D721Med (cell line): ENCODE data around the gene PRSS57.
"Not testable (repeated sequence)": the region's sequence is repeated elsewhere in the genome, so short reads cannot be mapped to it uniquely, and the experiment has no call there.

ENCODE experiments used
- DNase-seq: peaks from one replicate; pipeline ENCODE4 v3.0.0; 2011; ENCODE audit warnings: low spot score; ENCODE audit not compliant: insufficient read length
- FAIRE-seq: peaks from 2 replicates; lab custom pipeline; 2011; peaks lifted over from hg19 to GRCh38; lab: Jason Lieb, UNC
- TF ChIP-seq, protein P1 (sequence below): IDR thresholded peaks from 2 replicates; pipeline ENCODE4 v1.5.1; 2012; ENCODE audit warnings: mild to moderate bottlenecking, control low read depth; ENCODE audit not compliant: insufficient read depth; ENCODE audit errors: missing control alignments

Gene PRSS57

DNA sequence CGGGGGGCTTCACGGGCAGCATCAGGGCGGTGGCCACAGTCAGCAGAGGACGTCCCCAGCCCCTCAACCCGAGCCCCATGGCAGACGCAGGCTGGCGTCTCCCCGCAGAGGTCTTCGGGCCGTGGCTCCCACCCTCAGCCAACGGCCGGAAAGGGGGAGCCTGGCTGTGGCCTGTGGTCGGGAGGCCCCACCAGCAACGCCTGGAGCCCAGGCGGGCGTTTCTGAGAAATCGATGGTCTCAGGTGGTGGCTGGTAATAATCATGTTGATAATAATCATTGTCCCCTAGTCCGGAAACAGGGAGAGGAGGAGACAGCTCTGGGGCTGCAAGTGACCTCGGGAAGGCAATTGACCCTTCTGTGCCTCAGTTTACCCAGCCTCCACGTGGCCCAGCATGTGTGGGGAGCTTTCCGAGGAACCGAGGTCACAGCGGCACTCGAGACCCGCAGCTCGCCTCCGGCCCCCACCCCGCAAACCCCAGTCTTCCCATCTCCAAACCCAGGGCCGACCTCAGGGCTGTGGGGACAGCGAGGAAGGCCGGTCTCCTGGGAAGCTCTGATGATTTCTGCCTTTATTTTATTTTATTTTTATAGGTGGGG, at the start of gene PRSS57:
TSS of gene PRSS57 (minus strand) at position 101 of the 598 bp plus-strand sequence. CDS start at position 79, 22 bp downstream.
- FAIRE-seq (no peak), DNase-seq (no peak)
- TF ChIP-seq, protein P1, sequence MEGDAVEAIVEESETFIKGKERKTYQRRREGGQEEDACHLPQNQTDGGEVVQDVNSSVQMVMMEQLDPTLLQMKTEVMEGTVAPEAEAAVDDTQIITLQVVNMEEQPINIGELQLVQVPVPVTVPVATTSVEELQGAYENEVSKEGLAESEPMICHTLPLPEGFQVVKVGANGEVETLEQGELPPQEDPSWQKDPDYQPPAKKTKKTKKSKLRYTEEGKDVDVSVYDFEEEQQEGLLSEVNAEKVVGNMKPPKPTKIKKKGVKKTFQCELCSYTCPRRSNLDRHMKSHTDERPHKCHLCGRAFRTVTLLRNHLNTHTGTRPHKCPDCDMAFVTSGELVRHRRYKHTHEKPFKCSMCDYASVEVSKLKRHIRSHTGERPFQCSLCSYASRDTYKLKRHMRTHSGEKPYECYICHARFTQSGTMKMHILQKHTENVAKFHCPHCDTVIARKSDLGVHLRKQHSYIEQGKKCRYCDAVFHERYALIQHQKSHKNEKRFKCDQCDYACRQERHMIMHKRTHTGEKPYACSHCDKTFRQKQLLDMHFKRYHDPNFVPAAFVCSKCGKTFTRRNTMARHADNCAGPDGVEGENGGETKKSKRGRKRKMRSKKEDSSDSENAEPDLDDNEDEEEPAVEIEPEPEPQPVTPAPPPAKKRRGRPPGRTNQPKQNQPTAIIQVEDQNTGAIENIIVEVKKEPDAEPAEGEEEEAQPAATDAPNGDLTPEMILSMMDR: no peak

DNA sequence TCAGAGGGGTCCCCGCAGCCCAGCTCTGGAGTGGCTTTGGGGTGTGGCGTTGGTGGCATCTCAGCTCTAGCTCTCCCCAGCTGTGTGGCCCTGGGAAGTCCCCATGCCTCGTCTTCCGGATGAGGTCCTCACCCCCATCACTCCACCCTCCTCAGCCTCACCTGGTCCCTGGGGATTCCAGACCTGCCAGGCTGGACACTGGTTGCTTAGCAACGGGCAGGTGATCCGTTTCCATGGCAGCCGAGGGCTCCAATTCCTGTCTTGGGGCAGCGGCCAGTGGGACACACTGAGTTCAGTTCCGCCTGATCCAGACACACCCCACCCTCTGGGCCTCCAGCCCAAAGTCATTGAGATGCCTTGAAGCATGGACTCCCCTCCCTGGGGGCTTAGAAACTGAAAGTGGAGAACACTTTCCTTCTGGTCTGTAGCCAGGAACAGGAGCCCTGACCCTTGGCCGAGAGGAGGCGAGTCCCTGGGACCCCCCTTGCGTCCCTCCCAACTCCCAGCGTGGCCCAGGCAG, 48.0 kb upstream of the PRSS57 start:
- no peak for FAIRE-seq
- TF ChIP-seq, protein P1: no peak
- no peak for DNase-seq

DNA sequence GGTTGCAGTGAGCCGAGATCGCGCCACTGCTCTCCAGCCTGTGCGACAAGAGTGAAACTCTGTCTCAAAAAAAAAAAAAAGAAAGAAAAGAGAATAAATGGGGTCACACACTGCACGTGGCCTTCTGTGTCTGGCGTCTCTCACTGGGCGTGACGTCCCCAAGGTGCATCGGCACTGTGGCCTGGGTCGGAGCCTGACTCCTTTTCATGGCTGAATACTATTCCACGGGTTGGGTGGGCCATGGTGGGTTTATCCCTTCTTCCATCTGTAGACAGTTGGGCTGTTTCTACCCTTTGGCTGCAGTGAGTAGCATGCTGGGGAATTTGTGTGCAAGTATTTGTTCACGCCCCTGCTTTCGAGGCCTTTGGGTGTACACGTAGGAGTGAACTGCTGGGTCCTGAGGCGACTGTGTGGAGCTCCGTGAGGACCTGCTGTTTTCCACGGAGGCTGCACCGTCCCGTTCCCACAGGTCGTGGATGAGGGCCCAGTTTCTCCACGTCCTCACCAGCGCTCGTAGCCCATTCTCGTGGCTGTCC, 47.4 kb upstream of the PRSS57 start:
- TF ChIP-seq, protein P1: no peak
- FAIRE-seq: no peak

DNA sequence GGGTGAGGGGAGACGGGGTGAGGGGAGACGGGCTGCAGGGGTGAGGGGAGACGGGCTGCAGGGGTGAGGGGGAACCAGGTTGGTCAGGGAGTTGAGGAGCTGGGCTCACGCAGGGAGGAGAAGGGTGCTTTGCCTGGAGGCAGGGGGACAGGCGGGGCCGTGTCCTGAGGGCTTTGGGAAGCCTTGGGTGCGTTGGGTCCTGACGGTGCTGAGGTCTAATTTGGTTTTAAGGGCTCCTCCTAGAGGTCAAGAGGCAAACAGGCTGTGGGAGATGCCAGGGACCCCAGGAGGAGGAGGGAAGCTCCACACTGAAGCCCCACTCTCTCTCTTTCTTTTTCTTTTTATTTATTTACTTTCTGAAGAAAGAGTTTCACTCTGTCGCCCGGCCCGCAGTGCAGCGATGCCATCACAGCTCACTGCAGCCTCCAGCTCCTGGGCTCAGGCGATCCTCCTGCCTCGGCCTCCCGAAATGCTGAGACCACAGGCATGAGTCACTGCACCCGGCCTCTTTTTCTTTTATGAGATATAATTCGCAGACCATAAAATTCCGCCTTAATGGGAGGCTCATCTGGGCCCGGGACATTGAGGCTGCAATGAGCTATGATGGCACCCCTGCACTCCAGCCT, 46.4 kb upstream of the PRSS57 start:
- DNase-seq: no peak
- FAIRE-seq: no peak
- TF ChIP-seq, protein P1: peak; percentile 27

More for the DNA sequence above, 47.4 kb upstream of the PRSS57 start:
- DNase-seq: no peak

DNA sequence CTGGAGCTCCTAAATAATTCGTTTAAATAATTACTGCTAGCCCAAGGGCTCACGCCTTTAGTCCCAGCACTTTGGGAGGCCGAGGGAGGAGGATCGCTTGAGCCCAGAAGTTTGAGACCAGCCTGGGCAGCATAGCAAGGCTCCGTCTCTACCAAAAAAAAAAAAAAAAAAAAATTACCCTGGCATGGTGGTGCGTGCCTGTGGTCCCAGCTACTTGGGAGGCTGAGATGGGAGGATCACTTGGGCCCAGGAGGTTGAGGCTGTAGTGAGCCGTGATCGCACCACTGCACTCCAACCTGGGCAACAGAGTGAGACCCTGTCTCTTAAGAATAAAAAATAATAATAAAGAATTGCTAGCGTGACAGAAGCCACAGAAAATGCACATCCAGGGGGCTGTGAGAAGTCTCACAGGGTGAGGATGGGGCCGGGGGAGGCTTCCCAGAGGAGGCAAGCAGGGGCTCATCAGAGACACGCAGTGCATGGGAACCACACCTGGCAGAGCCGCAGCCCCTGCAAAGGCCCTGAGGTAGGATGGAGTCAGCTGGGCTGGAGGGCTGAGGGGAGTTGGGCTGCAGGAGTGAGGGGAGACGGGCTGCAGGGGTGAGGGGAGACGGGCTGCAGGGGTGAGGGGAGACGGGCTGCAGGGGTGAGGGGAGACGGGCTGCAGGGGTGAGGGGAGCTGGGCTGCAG, 45.7 kb upstream of the PRSS57 start:
- not testable (repeated sequence) for DNase-seq, FAIRE-seq

DNA sequence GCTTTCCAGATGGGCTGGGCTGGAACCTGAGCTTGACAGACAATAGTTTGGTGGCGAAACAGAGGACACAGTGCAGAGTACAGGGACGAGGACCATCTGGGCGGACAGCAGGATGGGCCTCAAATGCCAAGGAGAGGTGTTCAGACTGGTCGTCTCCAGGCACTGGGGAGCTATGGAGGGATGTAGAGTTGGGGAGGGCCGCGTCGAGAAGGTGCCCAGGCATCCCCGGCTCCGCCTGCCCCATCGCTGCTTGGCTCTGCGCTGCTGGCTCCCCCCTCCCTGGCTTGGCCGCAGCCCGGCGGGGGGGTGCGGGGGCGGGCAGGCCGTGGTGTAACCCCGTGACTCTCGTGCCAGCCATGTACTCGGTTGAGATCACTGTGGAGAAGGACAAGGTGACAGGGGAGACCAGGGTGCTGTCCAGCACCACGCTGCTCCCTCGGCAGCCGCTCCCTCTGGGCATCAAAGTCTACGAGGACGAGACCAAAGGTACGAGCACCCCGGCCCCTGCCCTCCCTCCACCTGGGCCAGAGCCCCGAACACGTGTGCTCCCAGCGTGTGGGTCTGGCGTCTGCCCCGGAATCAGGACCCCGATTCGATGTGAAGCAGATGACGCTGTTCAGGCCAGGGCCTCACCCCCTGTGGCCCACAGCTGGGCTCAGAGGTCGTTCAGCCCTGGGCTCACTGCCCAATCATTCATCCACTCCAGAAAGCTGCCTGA, 44.9 kb upstream of the PRSS57 start:
- no peak for FAIRE-seq
- TF ChIP-seq, protein P1: no peak
- no peak for DNase-seq
